Type B pancreatic cell (in vitro differentiated cells): ENCODE measurements around the gene ITCH. TPM values are rescaled to one million over a fixed set of nuclear protein-coding genes. Genes with fewer than 3 reads are reported as not detected.
"Not testable (repeated sequence)": the region's sequence is repeated elsewhere in the genome, so short reads cannot be mapped to it uniquely, and the experiment has no call there.

Source experiments
- DNase-seq: peaks from one replicate; pipeline ENCODE4 v3.0.0; 2021; ENCODE audit warnings: mixed read lengths; ENCODE audit not compliant: unreplicated experiment; ENCODE audit errors: extremely low spot score
- H3K27ac Mint-ChIP-seq: 2 replicates; pipeline ENCODE4 v1.8.0; 2021; ENCODE audit warnings: mild to moderate bottlenecking, mixed read lengths
- H3K27me3 Mint-ChIP-seq: 2 replicates; pipeline ENCODE4 v1.8.0; 2021; ENCODE audit warnings: mixed read lengths
- H3K36me3 Mint-ChIP-seq: 2 replicates; pipeline ENCODE4 v1.8.0; 2021; ENCODE audit warnings: mixed read lengths
- H3K4me1 Mint-ChIP-seq: one replicate; pipeline ENCODE4 v1.8.0; 2021; ENCODE audit warnings: mixed read lengths; ENCODE audit not compliant: unreplicated experiment
- H3K4me3 Mint-ChIP-seq: 2 replicates; pipeline ENCODE4 v1.8.0; 2021; ENCODE audit warnings: mild to moderate bottlenecking, mixed read lengths
- H3K9me3 Mint-ChIP-seq: 2 replicates; pipeline ENCODE4 v1.8.0; 2021; ENCODE audit warnings: mixed read lengths
- CTCF ChIP-seq: fragments of 200-600 bp; sonication (generic); conservative IDR thresholded peaks from 2 replicates; pipeline ENCODE4 v1.5.0; 2021; ENCODE audit warnings: antibody characterized with exemption, mild to moderate bottlenecking
- total RNA-seq: library from RNA; stranded (reverse); gene quantifications from 2 replicates; pipeline ENCODE4 v1.2.1, GENCODE V29; 2021; ENCODE audit warnings: low replicate concordance

The ITCH gene
- total RNA-seq, 1 donor from 2014 or later = 77.2 TPM

- Mint-ChIP-seq H3K36me3 (peaks cover 32% of the 10 kb centered on the region), H3K4me3 (no peak overlapping the region), H3K9me3 (no peaks in the 10 kb centered on the region), H3K27ac (no peak overlapping the region), H3K4me1 (no peaks in the 10 kb centered on the region), H3K27me3 (no peaks in the 10 kb centered on the region)
- DNase-seq = no peak
- TF ChIP-seq CTCF = no peak
Measured at GRCh38 chr20:34410336-34410735, 47.3 kb downstream of the ITCH start.

- no peak for DNase-seq
- Mint-ChIP-seq H3K27me3 (no peaks in the 10 kb centered on the region), H3K4me1 (no peaks in the 10 kb centered on the region), H3K4me3 (no peak overlapping the region), H3K27ac (no peak overlapping the region), H3K36me3 (peaks cover 39% of the 10 kb centered on the region), H3K9me3 (no peaks in the 10 kb centered on the region)
- no peak for TF ChIP-seq CTCF
Measured at GRCh38 chr20:34412453-34412852, 49.4 kb downstream of the ITCH start.

- not testable (repeated sequence) for H3K4me1 Mint-ChIP-seq, H3K9me3 Mint-ChIP-seq, DNase-seq, H3K27ac Mint-ChIP-seq, H3K27me3 Mint-ChIP-seq, H3K4me3 Mint-ChIP-seq
- H3K36me3 Mint-ChIP-seq = peaks cover 34% of the 10 kb centered on the region
Measured at GRCh38 chr20:34414525-34414924, 51.5 kb downstream of the ITCH start.

GRCh38 chr20:34415079-34415478 lies 52.0 kb downstream of the ITCH start:
- DNase-seq = no peak
- TF ChIP-seq CTCF = no peak
- H3K27me3 Mint-ChIP-seq = no peaks in the 10 kb centered on the region
- peaks cover 34% of the 10 kb centered on the region for H3K36me3 Mint-ChIP-seq
- no peak overlapping the region for H3K27ac Mint-ChIP-seq
- no peaks in the 10 kb centered on the region for H3K4me1 Mint-ChIP-seq
- no peak overlapping the region for H3K4me3 Mint-ChIP-seq
- H3K9me3 Mint-ChIP-seq = no peaks in the 10 kb centered on the region

- Mint-ChIP-seq H3K27ac (no peak overlapping the region), H3K4me1 (no peaks in the 10 kb centered on the region), H3K9me3 (no peaks in the 10 kb centered on the region), H3K4me3 (no peak overlapping the region), H3K27me3 (no peaks in the 10 kb centered on the region), H3K36me3 (peaks cover 43% of the 10 kb centered on the region)
- DNase-seq = no peak
- no peak for TF ChIP-seq CTCF
Measured at GRCh38 chr20:34420146-34420545, 57.1 kb downstream of the ITCH start.

- Mint-ChIP-seq H3K36me3 (peaks cover 44% of the 10 kb centered on the region), H3K27me3 (no peaks in the 10 kb centered on the region), H3K9me3 (no peaks in the 10 kb centered on the region), H3K4me3 (no peak overlapping the region), H3K4me1 (no peaks in the 10 kb centered on the region), H3K27ac (no peak overlapping the region)
- no peak for DNase-seq
- no peak for TF ChIP-seq CTCF
Measured at GRCh38 chr20:34420975-34421374, 57.9 kb downstream of the ITCH start.
